ENCODE data around the gene CORO2A. TPM values are rescaled to one million over a fixed set of nuclear protein-coding genes. Genes with fewer than 3 reads are reported as not detected.

The CORO2A gene
- total and polyA plus RNA-seq, 2 donors (not counting 3 experiments of a cell fraction or from before 2014, with no cell fraction given): 0.35 to 0.53 TPM

DNA sequence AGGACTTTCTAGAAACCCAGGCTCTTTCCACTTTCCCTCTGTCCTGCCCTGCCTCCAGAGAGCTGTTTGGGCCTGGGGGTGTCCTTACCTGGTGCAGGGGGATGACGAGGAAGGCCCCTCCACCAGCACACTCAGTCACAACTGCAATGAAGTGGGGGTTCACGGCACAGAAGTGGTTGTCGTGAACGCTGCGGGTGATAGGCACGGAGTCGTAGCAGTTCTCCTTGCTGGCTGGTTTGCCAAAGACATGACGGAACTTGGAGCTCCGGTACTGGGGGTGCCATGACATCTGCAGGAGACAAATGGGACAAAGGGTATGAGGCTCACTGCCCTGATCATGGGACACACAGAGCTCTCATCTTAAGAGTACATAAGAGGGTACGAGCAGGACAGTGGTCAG is 35.1 kb downstream of the CORO2A start:
- POLR2A ChIA-PET: no interaction called here
- no peak overlapping the region for H3K27ac ChIP-seq (ENCODE audit: insufficient read depth, low read depth, low read length)

More for the DNA sequence above, 35.1 kb downstream of the CORO2A start:
- CTCF ChIA-PET: no interaction called here
- intact Hi-C loops (cut with micrococcal nuclease) (no loop called here), dilution Hi-C loops (cut with MboI; ENCODE audit: extremely low pct_ligation_motif_present, low sequenced_read_pairs) (no loop called here)
- Histone ChIP-seq H3K4me1 (ENCODE audit: control insufficient read depth, extremely low read depth, insufficient read depth, low read length) (no peaks in the 10 kb centered on the region), H3K9me3 (replicated peaks; ENCODE audit: control insufficient read depth, insufficient read depth, low read length) (no peaks in the 10 kb centered on the region), H3K9ac (replicated peaks; ENCODE audit: extremely low read depth, insufficient read depth, low read length) (no peak overlapping the region), H3K4me2 (ENCODE audit: insufficient read depth, low read length) (no peak overlapping the region), H3K79me2 (ENCODE audit: control insufficient read depth, insufficient read depth, low read length) (no peaks in the 10 kb centered on the region), H3K9me1 (replicated peaks; ENCODE audit: control insufficient read depth, extremely low read depth, insufficient read depth, low read length) (no peaks in the 10 kb centered on the region), H4K20me1 (replicated peaks; ENCODE audit: control insufficient read depth, extremely low read depth, insufficient read depth, low read length) (no peaks in the 10 kb centered on the region), H3K4me3 (replicated peaks in 1 of 3; ENCODE audit: insufficient read depth in 1 of 3, low read depth in 1 of 3, low read length in 3 of 3) (no peak overlapping the region), H3K36me3 (ENCODE audit: control insufficient read depth in 2 of 2, extremely low read depth in 1 of 2, insufficient read depth in 2 of 2, low read length in 2 of 2) (no peaks in the 10 kb centered on the region), H3K27me3 (ENCODE audit: control insufficient read depth in 2 of 2, insufficient read depth in 2 of 2, low read length in 2 of 2) (no peaks in the 10 kb centered on the region), H2AFZ (ENCODE audit: low read depth, low read length) (no peak overlapping the region)
- BruUV-seq (replicated peaks): no TSS peak
- TF ChIP-seq JUN (IDR thresholded peaks at IDR 0.05; ENCODE audit: borderline replicate concordance, insufficient read depth, insufficient read length, low read depth) (no peak), POLR2A (IDR thresholded peaks at IDR 0.05; ENCODE audit: low read depth, low read length) (no peak), MYC (IDR thresholded peaks at IDR 0.05; ENCODE audit: low read depth, low read length) (no peak), CTCF (IDR thresholded peaks at IDR 0.05; ENCODE audit: extremely low read depth in 1 of 2, insufficient read depth in 1 of 2, low read depth in 1 of 2, low read length in 2 of 2) (no peak), FOS (IDR thresholded peaks at IDR 0.05; ENCODE audit: borderline replicate concordance, insufficient read depth, low read length) (no peak), EZH2 (IDR thresholded peaks at IDR 0.05; ENCODE audit: borderline replicate concordance, low read depth, low read length, severe bottlenecking) (no peak), GATA2 (IDR thresholded peaks at IDR 0.05; ENCODE audit: insufficient read depth, insufficient read length, low read depth, low read length) (no peak), POLR2AphosphoS5 (IDR thresholded peaks at IDR 0.05; ENCODE audit: insufficient read depth, low read depth, low read length) (no peak)
- TF ChIP-seq, protein P1, sequence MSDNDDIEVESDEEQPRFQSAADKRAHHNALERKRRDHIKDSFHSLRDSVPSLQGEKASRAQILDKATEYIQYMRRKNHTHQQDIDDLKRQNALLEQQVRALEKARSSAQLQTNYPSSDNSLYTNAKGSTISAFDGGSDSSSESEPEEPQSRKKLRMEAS (IDR thresholded peaks at IDR 0.05; ENCODE audit: insufficient read depth, insufficient read length): no peak
- no peak for FAIRE-seq
- no peak for DNase-seq (ENCODE audit: low read depth, low spot score)
